ENCODE data around the gene CACNG8.
A peak's percentile ranks its signal among the peaks of the same experiment; 100 is the strongest.

The CACNG8 gene

DNA sequence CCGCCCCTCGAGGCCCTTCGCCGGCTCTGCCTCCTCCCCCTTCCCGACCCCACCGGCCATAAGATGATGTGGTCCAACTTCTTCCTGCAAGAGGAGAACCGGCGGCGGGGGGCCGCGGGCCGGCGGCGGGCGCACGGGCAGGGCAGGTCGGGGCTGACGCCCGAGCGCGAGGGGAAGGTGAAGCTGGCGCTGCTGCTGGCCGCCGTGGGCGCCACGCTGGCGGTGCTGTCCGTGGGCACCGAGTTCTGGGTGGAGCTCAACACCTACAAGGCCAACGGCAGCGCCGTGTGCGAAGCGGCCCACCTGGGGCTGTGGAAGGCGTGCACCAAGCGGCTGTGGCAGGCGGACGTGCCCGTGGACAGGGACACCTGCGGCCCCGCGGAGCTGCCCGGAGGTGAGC, 30.1 kb downstream of the CACNG8 start:
- TF ChIP-seq CTCF (IDR thresholded peaks at IDR 0.05; ENCODE audit: insufficient read depth, missing control alignments): no peak
- FAIRE-seq (no peak), DNase-seq (ENCODE audit: insufficient read length, low spot score) (no peak)

- no peak for FAIRE-seq
Observed at GRCh38 chr19:53993448-53993847, 30.7 kb downstream of the CACNG8 start.

DNA sequence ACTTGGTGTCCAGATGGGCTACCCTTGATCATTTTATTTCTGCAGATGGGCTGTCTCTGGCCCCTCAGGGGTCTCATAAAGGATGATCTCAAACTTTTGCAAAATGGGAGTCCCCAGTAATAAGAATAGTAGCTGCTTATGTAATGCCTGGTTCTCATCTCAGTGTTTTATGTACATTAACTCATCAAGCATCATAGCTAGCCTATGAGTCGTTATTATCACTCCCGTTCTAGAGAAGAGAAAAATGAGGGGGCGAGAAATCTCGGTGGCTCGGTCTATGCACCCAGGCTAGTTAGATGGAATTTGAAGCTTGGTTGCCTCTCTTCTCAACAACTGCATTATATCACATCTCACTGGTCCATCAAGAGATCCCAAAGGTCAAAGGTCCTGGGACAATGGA, 32.1 kb downstream of the CACNG8 start:
- FAIRE-seq (no peak), DNase-seq (ENCODE audit: insufficient read length, low spot score) (no peak)
- TF ChIP-seq CTCF (IDR thresholded peaks at IDR 0.05; ENCODE audit: insufficient read depth, missing control alignments): no peak

More at GRCh38 chr19:53993448-53993847, 30.7 kb downstream of the CACNG8 start:
- no peak for TF ChIP-seq CTCF (IDR thresholded peaks at IDR 0.05; ENCODE audit: insufficient read depth, missing control alignments)
- no peak for DNase-seq (ENCODE audit: insufficient read length, low spot score)

- FAIRE-seq: no peak
- no peak for TF ChIP-seq CTCF (IDR thresholded peaks at IDR 0.05; ENCODE audit: insufficient read depth, missing control alignments)
- DNase-seq (ENCODE audit: insufficient read length, low spot score): peak; percentile 5
Observed at GRCh38 chr19:53998223-53998622, 35.5 kb downstream of the CACNG8 start.

- TF ChIP-seq CTCF (IDR thresholded peaks at IDR 0.05; ENCODE audit: insufficient read depth, missing control alignments): no peak
- DNase-seq (ENCODE audit: insufficient read length, low spot score) (no peak), FAIRE-seq (no peak)
Observed at GRCh38 chr19:53999694-54000093, 37.0 kb downstream of the CACNG8 start.

GRCh38 chr19:54001496-54001895, 38.8 kb downstream of the CACNG8 start:
- FAIRE-seq: no peak
- TF ChIP-seq CTCF (IDR thresholded peaks at IDR 0.05; ENCODE audit: insufficient read depth, missing control alignments): no peak
- no peak for DNase-seq (ENCODE audit: insufficient read length, low spot score)

DNA sequence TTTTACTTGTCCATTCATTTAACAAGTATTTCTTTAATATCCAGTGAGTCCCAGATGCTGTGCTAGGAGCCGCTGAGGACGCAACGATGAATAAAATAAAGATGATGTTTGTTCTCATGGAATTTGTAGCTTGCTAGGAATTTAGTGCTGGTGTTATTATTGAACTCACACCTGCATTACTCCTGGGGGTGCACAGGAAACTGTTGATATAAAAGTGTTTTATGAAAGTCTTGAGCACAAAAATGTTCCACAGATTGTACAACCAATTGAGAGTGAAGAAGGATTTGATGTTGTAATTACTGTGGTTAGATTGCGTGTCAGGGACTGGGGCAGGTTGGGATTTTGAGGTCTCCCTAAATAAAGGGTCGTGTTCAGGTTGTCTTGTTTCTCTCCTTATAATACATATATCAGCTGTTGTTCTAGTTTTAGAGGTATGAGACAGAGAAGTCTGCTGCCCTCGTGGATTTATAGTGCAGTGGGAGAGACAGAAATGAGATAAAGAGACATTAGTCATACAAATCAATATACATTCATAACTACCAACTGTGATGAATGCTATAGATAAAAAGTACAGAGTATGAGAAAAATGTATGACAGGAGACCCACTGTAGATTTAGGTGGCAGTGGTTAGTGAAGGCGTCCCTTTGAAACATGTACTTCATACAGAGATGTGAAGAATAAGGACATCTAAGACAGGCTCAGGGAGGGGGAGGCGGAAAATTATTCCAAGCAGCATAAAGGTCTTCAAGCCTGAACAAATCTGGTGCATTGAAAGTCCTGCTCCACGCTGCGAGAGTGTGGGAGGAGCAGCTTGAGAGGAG, 40.0 kb downstream of the CACNG8 start:
- FAIRE-seq: no peak

More for the DNA sequence above, 40.0 kb downstream of the CACNG8 start:
- TF ChIP-seq CTCF (IDR thresholded peaks at IDR 0.05; ENCODE audit: insufficient read depth, missing control alignments): no peak
- peak; percentile 10 for DNase-seq (ENCODE audit: insufficient read length, low spot score)

All from D721Med (cell line).